Lung microvascular endothelial cell (primary cell): Measurements from ENCODE around the gene KLC3. TPM values are rescaled to one million over a fixed set of nuclear protein-coding genes. Genes with fewer than 3 reads are reported as not detected.
"Not testable (repeated sequence)": the region's sequence is repeated elsewhere in the genome, so short reads cannot be mapped to it uniquely, and the experiment has no call there.

Experiments
- DNase-seq, 2 donors: peaks; one replicate each; pipeline versions ENCODE4 v3.0.0 to v3.0.0-alpha.2; 2010; ENCODE audit warnings: low read depth in 2 of 2
- total RNA-seq: library from RNA; depleted of rRNA; stranded (reverse); fragments of >200 nt; gene quantifications from 2 replicates; pipeline ENCODE4 v1.2.1, GENCODE V29; 2014

The KLC3 gene
- 0.20 and 0.22 TPM in 2 replicates for total RNA-seq

DNA sequence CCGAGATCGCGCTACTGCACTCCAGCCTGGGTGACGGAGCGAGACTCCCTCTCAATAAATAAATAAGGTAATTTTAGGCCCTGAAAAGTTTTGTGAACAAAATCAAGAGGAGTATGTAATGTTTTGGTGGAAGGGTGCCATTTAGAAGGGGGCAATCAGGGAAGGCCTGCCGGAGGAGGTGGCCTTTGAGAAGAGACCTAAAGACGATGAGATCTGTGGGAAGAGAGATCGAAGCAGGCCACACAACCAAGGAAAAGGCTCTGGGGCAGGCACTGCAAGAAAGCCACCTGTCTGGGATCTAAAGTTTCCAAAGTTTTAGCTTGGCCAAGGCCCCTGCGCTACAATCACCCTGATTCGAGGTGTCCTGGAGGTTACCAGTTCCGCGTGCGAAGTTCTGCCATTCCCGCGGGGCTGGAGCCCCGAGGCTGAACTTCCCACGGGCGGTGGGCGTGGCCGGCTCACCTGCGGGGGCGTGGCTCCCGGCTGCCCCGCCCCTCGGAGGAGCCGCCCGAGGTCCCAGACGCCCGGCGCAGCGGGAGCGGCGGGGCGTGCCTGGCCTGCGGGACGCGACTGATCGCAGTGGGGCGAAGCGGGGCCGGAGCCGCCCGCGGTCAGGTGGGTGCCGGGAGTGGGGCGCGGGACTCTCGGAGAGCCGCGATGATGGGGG is at the start of gene KLC3:
Gene KLC3 (plus strand): TSS at position 519 of the 667 bp plus-strand sequence. CDS start 4,792 bp downstream, outside the sequence.
- no peak for DNase-seq

DNA sequence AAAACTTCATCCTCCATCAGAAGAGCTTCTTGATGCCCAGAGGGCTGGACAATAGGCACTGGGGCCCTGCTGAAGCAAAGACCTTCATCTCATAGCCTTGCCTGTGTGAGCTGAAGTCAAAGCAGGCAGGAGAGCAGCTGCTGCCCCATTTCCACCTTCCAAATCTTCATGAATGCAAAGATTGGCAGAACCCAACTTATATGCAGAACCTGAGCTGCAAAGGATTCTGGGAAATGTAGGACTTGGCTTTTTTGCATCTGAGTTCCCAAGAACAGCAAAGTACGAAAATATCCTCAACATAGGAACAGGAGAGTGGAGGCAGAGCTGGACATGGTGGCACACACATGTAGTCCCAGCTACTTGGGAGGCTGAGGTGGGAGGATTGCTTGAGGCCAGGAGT is 48.7 kb upstream of the KLC3 start:
- no peak for DNase-seq

DNA sequence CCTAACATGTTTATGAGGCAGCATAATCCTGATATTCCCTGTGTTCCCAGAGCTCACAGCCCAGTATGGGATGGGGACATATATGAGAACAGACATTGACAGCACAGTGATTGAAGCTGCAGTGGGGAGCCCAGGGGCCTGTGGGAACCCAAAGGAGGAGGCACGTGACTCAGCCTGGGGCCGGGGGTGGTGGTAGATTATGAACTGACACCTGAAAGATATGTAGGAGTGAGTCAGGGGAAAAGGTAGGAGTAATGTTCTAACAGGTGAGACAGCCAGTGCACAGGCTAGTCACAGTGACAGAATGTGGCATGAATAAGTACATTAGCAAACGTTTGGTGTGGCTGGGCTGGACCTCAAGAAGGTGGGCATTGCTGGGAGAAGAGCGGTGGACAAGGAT is 46.9 kb upstream of the KLC3 start:
- DNase-seq: no peak

DNA sequence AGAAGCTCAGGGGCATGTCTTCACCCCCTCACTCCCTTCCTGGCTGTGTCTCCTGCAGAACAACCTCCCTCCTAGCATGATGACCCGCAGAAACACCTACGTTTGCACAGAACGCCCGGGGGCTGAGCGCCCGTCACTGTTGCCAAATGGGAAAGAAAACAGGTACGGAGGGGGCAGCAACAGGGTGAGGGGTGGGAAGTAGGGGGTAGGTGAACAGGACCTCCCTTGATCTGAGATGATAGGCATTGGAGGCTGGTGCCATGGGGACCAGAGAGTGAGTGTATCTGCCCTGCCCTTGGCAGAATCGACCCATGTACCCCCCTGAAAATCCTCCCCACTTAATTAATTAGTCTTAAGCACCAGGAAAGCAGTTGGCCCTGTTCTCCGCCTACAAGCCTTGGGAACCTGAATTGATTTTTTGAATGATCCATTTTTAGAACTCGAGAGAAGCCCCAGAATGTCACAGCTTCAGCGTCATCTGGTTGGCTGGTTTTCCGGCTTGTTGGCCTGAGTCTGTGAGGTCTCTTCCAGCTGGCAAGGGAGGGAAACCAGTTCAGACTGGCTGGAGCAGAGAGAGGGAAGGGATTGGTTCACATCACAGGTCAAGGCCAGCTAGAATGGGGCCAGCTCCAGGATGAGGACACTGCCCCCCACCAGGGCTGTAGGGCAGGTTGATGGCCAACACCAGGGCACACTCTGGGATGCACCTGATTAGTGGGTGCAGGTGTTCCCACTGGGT is 46.1 kb upstream of the KLC3 start:
- no peak for DNase-seq

DNA sequence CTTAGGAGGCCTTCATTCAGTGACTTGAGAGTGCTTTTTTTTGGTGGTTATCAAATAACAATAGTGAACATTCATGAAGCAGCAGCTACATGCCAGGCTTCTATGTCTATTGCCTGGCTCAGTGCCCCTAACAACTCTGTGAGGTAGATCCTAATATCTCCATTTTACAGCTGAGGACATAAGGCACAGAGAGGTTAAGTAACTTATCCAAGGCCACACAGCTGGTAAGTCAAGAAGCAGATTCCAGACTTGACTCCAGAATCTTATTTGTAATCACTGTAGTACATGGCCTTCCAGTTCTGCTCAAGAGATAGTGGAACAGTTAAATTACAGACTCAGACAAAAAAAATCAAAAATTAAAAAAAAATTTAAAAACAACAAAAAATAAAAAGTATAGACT is 44.7 kb upstream of the KLC3 start:
- DNase-seq: no peak

DNA sequence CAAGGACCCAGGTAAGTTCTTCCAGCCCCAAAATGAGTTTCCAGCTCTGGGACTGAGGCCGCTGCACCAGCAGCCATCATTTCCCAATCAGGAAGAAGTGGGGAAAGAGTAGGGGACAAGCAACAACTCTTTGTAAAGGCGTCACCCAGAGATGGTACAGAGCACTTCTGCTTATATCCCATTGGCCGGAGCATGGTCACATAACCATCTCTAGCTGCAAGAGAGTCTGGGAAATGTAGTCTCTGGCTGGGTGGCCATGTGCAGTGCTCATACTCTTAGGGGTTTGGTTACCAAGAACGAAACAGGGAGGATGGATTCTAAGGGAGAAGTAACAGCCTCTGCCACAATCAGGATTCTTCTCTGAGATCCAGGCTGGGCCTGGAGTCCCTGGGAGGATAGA is 44.2 kb upstream of the KLC3 start:
- DNase-seq: no peak

DNA sequence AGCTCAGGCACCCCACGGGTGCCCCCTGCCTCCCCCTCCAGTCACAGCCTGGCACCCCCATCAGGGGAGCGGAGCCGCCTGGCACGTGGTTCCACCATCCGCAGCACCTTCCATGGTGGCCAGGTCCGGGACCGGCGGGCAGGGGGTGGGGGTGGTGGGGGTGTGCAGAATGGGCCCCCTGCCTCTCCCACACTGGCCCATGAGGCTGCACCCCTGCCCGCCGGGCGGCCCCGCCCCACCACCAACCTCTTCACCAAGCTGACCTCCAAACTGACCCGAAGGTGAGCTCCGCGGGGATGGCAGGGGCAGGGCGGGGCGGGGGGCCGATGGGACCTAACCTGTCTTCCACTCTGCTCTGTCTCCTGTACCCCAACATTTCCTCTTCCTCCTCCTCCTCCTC is 42.9 kb upstream of the KLC3 start:
- no peak for DNase-seq

DNA sequence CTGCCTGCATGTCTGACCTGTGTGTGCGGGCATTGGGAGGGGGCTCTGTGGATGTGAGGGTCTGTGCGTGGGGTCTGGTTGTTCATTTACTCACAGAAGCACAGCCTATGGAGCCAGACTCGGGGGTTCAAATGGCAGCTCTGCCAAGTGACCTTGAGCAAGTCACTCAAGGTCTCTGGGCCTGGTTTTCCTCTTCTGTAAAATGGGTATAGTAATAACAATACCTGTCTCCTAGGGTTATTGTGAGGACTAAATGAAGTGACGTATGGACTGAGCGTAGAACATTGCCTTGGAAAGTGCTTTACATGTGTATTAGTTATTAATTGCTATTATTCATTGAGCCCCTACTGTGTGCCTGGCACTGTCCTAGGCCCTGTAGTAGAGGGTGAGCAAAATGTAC is 42.3 kb upstream of the KLC3 start:
- no peak for DNase-seq

DNA sequence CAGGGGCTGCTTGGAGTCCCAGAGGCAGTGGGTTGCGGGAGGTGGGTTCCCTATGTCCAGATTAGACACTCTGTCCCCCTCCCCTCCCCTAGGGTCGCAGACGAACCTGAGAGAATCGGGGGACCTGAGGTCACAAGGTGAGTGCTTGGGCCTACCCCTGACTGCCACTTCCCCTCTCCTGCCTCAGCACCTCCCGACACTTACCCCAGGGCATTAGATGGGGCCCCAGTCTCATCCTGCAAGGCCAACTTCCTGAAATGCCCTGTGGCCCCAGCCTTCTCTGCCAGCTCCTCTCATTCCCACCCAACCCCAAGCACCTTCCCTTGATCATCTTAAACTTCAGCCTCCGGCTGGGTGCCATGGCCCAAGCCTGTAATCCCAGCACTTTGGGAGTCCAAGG is 40.8 kb upstream of the KLC3 start:
- DNase-seq: no peak

DNA sequence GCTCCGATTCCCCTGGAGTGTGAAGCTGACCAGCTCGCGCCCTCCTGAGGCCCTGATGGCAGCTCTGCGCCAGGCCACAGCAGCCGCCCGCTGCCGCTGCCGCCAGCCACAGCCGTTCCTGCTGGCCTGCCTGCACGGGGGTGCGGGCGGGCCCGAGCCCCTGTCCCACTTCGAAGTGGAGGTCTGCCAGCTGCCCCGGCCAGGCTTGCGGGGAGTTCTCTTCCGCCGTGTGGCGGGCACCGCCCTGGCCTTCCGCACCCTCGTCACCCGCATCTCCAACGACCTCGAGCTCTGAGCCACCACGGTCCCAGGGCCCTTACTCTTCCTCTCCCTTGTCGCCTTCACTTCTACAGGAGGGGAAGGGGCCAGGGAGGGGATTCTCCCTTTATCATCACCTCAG is 38.1 kb upstream of the KLC3 start:
- no peak for DNase-seq

DNA sequence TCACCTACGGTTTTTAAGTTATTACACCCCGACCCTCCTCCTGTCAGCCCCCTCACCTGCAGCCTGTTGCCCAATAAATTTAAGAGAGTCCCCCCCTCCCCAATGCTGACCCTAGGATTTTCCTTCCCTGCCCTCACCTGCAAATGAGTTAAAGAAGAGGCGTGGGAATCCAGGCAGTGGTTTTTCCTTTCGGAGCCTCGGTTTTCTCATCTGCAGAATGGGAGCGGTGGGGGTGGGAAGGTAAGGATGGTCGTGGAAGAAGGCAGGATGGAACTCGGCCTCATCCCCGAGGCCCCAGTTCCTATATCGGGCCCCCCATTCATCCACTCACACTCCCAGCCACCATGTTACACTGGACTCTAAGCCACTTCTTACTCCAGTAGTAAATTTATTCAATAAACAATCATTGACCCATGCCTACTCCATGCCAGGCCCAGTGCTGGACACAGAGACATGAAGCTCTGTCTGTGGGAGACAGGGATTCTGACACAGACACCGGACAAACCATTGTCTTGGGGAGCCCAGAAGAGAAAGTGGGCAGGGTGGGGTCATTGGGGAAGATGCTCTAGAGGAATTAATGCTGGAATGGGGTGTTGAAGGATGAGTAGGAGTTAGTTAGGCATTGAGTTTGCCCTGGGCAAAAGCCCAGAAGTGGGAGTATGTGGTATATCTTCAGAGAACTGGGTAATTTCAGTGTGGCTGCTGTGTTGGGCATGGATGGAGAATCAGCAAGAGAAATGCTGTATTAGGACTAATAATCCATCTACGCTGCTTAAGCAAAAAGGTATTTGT is 37.1 kb upstream of the KLC3 start:
- no peak for DNase-seq

DNA sequence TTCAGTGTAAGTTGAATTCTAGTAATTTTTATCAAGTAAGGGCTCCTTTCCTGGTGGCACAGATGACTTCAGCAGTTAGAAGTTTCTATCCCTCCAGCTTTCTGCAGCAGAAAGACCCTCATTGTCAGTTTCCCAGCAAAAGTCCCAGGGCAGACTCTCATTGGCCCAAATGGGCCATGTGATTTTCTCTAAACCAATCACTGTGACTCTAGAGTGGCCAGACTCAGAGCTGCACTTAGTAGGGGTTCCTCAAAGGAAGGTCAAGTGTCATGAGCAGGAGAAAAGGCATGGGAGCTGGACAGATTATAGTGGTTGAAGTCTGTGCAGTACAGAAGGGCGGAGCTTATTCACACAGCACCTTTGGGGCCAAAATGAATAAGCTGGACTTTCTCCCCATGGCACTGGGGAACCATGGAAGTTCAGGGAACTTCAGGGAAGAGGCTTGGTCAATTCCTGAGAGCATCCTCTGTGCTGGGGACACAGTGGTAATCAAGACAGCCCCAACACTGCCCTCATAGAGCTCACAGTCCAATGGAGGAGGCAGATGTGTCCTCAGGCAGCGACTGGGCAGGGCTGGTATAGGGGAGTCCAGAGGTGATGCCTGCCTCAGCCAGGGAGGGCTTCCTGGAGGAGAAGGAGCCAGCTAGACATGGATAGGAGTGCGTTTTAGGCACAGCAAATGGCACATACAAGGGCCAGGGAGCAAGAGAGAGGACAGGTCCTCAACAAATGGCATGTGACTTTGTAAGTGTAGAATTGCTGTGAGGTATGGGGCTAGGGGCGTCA is 36.2 kb upstream of the KLC3 start:
- DNase-seq: no peak

DNA sequence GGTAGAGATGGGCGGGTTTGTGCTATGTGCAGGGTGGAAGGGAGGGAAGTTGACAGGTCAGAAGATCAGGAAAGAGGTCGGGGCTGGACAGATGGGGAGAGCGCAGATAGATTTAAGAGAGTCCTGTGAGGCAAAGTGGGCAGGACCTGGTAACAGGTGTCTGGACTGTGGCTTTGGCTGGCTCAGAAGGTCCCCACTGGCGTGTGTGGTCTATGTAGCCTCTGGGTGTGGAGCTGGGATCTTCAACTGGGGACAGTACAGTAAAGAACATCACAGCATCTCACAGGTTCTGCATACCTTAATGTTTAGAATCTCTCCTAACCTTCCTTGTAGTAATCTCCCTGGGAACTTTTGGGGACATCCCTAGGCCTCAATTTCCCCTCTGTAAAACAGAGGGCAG is 35.5 kb upstream of the KLC3 start:
- no peak for DNase-seq

DNA sequence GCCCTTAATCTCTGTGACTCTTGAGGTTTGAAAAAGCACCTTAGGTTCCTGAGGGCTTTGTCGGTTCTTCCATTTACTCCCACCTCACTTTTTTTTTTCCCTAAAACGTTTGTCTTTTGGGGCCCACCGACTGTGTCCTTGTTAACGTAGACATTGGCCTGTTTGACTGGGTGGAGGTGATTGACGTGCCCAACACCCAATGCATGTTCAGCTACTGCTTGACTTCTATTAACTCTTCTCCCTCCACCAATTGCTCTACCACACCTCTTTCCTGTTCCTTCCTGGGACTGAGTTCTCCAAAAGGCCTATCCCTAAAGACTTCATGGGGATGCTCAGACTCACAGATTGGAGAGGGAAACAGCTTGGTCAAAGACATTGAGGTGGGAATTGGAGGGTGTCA is 35.1 kb upstream of the KLC3 start:
- DNase-seq: peak; percentile 30 to 40

DNA sequence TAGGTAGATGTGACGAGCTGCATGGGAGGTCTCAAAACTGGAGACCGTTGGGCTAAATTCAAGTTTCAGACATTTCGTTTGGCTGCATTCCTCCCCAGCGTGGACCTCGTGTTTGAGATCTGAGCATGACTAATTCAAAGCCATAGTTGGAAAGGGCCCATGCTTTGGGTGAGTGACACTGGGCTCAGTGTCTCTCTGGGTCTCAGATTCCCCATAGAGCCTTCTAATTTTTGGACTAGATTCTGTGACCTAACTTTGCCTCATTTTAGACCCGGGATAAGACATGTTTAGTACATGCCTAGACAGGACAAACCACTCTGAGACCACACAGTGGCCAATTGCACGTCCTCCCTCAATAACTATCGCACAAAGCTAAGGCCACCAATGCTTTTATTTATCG is 34.5 kb upstream of the KLC3 start:
- DNase-seq: no peak

DNA sequence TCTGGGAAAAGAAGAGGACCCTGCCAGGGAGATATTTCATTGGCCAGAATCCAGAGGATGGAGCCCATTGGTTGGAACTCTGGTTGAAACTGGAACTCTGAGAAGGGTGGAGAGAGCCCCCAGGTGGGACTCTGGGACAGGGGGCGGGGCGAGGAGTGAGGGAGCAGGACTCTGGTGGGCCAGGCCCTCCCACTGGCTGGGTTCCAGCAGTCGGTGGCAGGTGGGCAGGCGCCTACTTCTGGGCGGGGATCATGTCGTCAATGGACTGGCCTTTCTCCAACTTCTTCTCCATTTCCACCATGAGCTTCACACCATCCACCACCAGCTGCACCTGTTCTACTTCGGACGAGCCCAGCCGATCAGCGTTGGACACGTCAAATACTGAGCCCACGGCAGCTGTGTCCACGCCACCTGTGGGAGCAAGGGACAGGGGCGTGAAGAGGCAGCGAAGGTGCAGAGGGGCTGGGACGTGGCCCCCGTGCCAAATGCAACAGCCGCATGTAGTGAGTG is 34.0 kb upstream of the KLC3 start:
- DNase-seq: no peak

DNA sequence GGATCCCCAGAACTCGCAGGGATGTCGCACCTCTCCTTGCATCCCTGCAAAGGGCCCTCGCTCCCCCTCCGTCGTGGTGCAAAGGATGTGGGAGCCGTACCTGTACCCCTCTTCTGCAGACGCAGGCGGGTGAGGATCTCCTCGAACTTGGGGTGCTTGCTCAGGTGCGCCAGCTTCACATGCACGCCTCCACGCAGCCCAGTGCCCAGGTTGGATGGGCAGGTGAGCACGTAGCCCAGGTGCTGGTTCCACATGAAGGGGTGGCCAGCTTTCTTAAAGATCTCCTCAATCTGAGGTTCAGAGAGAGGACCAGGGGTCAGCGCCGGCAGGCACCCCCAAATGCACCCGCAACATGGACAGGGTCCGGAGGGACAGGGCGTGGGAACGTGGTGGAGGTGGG is 33.2 kb upstream of the KLC3 start:
- no peak for DNase-seq

DNA sequence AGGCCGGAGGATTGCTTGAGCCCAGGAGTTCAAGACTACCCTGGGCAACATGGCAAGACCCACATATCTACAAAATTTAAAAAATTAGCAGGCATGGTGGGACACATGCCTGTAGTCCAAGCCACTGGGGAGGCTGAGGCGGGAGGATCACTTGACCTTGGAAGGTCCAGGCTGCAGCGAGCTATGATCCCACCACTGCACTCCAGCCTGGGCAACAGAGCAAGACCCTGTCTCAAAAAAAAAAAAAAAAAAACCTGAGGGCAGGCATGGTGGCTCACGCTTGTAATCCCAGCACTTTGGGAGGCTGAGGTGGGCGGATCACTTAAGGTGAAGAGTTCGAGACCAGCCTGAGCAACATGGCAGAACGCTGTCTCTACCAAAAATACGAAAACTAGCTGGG is 31.2 kb upstream of the KLC3 start:
- not testable (repeated sequence) for DNase-seq

DNA sequence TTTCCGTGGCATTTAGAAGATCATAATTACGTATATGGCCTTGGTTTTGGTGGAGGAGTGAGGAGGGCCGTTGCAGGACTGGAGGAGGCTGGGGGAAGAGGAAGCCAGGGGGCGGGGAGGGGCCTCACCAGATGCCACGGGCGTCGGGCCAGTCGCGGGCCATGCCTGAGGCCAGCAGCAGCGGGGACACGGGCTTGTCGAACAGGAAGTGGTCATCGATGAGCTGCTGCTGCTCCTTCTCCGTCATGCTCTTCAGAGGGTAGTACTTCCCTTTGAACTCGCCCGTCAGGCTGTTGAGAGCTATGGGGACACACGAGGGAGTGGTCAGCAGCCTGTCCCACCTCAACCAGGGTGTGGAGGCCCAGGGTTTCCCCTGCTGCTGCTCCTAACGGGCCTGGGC is 28.9 kb upstream of the KLC3 start:
- peak in 1 of 2 donors; percentile 19 for DNase-seq

DNA sequence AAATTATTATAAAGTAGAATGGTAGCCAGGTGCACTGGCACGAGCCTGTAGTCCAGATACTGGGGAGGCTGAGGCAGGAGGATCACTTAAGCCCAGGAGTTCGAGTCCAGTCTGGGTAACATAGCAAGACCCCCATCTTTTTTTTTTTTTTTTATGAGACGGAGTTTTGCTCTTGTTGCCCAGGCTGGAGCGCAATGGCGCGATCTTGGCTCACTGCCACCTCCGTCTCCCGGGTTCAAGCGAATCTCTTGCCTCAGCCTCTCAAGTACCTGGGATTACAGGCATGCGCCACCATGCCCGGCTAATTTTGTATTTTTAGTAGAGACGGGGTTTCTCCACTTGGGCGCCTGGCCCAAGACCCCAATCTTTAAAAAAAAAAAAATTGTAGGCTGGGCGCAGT is 28.3 kb upstream of the KLC3 start:
- DNase-seq: not testable (repeated sequence)

DNA sequence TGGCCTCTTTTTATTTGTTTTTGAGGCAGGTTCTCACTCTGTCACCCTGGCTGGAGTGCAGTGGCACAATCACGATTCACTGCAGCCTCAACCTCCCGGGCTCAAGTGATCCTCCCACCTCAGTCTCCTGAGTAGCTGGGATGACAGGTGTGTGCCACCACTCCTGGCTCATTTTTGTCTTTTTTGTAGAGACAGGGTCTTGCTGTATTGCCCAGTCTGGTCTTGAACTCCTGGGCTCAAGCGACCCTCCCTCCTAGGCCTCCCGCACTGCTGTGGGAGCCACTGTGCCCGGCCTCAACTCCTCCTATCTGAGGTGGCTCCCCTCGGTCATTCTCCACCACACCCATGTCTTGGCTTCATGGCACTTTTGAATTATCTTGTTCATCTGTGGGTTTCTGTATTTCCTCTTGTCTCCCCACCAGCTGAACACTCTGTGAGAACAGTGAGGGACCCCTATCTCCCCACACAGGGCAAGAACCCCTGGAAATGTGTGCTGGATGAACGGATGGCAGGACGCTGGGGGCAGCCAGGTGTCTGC is 25.8 kb upstream of the KLC3 start:
- DNase-seq: no peak
